HG03280 (cell line): ENCODE data around the gene MTO1.
"Not testable (repeated sequence)": the region's sequence is repeated elsewhere in the genome, so short reads cannot be mapped to it uniquely, and the experiment has no call there.

Experiments used
- ATAC-seq: cut with Tn5 transposase; IDR thresholded peaks from one replicate; pipeline ENCODE4 v1.9.1; 2021; ENCODE audit warnings: mild to moderate bottlenecking, moderate library complexity; ENCODE audit not compliant: unreplicated experiment

The MTO1 gene, protein sequence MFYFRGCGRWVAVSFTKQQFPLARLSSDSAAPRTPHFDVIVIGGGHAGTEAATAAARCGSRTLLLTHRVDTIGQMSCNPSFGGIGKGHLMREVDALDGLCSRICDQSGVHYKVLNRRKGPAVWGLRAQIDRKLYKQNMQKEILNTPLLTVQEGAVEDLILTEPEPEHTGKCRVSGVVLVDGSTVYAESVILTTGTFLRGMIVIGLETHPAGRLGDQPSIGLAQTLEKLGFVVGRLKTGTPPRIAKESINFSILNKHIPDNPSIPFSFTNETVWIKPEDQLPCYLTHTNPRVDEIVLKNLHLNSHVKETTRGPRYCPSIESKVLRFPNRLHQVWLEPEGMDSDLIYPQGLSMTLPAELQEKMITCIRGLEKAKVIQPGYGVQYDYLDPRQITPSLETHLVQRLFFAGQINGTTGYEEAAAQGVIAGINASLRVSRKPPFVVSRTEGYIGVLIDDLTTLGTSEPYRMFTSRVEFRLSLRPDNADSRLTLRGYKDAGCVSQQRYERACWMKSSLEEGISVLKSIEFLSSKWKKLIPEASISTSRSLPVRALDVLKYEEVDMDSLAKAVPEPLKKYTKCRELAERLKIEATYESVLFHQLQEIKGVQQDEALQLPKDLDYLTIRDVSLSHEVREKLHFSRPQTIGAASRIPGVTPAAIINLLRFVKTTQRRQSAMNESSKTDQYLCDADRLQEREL

DNA sequence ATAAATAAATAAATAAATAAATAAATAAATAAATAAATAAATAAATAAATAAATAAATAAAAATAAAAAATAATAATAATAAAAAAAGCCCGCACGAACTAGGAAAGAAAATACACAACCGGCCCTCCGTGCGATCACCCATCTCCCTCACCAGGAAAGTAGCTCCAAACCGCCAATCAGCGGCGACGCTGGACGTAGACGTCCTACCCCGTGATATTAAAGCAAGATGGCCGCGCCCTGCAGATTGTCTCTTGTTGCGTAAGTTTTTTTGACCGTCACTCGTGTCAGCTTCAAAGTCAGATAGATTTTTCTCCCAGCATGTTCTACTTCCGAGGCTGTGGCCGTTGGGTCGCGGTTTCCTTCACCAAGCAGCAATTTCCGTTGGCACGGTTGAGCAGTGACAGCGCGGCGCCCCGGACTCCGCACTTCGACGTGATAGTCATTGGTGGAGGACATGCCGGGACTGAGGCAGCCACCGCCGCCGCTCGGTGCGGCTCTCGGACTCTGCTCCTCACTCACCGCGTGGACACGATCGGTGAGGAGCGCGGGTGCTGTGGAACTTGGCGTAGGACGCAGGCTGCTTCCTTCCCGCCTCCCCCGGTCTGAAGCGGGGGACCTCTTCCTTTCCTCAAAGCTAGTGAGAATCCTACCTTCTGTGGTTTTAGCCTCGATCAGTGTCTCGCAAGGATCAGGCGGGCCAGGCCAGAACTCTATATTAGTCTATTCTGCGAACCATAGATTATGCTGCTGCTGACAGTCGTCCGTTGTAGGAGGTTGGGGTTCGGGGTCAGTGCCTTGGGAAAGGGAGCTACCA, at the start of gene MTO1:
TSS of gene MTO1 (plus strand) at position 201 of the 814 bp plus-strand sequence. CDS start at position 319, 118 bp downstream.
- peak; percentile 95 for ATAC-seq

DNA sequence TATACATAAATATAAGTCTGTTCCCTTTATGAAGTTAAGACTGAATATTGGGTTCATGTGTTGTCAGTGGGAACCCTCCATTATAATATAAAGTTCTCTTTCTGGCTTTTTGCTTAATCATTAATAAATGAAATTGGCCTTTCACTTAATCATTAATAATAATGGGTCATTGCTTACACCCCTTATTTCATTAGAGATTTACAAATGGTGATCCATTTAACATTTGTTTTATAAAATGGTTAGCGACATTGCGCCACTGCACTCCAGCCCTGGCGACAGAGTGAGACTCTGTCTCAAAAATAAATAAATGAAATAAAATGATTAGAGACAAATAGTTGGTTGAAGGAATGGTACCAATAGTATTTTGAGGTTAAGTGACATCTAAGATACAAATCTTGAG, 48.4 kb upstream of the MTO1 start:
- ATAC-seq: no peak

GRCh38 chr6:73418081-73418741, 43.3 kb upstream of the MTO1 start:
- no peak for ATAC-seq

DNA sequence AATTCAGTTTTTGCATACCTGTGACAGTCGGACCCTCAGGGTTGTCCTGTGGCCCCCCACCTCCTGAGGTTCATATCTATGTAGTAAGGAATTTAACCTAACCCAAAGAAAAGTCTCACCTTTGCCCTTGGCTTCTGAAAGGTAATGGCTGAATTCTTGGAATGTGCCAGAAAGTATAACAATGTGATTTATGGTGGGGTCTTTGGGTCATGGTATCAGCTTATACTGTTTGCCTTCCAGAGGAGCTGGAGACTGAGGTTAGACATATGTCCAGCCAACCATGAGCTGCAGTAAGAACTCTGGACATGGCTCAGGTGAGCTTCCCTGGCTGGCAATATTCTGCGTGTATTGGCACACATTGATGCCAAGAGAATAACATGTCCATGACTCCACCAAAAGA, 40.0 kb upstream of the MTO1 start:
- ATAC-seq: no peak

- ATAC-seq: no peak
Measured at GRCh38 chr6:73435236-73435635, 26.3 kb upstream of the MTO1 start.

DNA sequence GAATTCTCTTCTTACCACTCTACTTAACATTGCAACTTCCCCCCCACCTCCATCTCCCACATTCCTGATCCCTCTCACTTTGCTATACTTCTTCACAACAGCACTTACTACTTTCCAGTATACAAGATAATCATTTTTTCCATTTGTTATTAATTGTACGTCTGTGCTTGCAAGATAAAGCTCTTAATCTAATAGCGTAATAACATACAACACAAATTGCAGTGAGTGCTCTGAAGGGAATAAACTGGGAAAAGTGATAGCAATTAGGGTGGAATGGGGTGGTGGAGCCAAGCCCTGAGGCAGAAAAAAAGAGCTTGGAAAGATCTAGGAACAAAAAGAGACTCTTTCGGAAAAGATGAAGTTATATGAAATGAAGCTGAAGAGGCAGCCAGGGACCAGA, 18.0 kb upstream of the MTO1 start:
- ATAC-seq: no peak

GRCh38 chr6:73451223-73452106, 10.1 kb upstream of the MTO1 start:
- ATAC-seq: peak; percentile 46

- peak; percentile 56 for ATAC-seq
Measured at GRCh38 chr6:73452107-73452461, 9.5 kb upstream of the MTO1 start, which contains the start of gene CGAS. Gene CGAS, minus strand, starts transcription at chr6:73452297. Its CDS starts 116 bp downstream, at chr6:73452181.

- ATAC-seq: no peak
Measured at GRCh38 chr6:73455865-73456629, 5.5 kb upstream of the MTO1 start.

DNA sequence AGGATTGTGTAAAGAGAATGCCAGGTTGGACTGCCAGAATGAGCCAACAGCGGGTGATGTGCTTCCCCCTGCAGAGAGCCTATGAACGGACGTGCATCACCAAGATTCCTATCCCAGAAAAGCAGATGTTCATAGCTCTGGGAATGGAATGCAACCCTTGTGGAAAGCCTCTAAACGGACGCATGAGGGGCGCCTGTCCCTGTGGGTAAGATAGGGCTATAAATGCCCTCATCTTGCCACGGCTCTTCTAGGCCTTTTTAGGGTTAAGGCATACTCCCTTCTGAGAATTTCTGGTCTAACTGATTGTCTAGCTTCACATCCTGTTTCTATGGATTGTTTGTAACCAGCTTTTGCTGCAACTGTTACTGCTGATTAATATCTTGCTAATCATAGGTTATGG, 2.1 kb upstream of the MTO1 start:
- not testable (repeated sequence) for ATAC-seq

GRCh38 chr6:73460056-73460455, 1.5 kb upstream of the MTO1 start:
- no peak for ATAC-seq

GRCh38 chr6:73471686-73472290, 10.3 kb downstream of the MTO1 start:
- ATAC-seq: peak; percentile 98

- ATAC-seq: no peak
Measured at GRCh38 chr6:73476723-73477122, 15.2 kb downstream of the MTO1 start.

DNA sequence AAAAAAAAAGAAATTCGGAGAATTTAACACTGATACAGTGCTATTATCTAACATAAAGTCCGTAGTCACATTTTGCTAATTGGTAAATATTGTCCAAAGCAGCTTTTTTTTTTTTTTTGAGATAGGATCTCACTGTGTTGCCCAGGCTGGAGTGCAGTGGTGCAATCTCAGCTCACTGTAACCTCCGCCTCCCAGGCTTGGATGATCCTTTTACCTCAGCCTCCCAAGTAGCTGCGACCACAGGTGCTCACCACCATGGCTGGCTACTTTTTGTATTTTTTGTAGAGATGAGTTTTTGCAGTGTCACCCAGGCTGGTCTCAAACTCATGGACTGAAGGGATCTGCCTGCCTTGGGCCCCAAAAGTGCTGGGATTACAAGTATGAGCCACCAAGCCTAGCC, 15.9 kb downstream of the MTO1 start:
- no peak for ATAC-seq

GRCh38 chr6:73481969-73482368, 20.4 kb downstream of the MTO1 start:
- ATAC-seq: no peak

- ATAC-seq: no peak
Measured at GRCh38 chr6:73484438-73484837, 22.9 kb downstream of the MTO1 start.

GRCh38 chr6:73487473-73487872, 25.9 kb downstream of the MTO1 start:
- no peak for ATAC-seq

- ATAC-seq: no peak
Measured at GRCh38 chr6:73491377-73491776, 29.8 kb downstream of the MTO1 start.

DNA sequence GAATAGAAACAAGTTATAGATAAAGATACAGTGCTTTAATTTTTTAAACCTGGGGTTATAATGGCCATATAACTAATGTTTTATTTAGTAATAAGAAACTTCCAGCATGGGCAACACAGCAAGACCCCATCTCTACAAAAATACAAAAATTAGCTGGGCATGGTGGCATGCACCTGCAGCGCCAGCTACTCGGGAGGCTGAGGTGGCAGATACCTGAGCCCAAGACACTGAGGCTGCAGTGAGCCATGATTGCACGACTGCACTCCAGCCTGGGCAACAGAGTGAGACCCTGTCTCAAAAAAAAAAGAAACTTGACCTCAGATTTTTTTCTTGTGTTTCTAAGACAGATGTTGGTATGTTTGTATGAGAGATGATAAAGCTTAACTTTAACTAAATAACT, 36.4 kb downstream of the MTO1 start:
- ATAC-seq: no peak
